BLaER1 treated with 17β-estradiol and CSF1 and Interleukin-3, amounts not matched to agents 10 nM and 100 nM (cell line): ENCODE results near the gene AKAP10.

Experiments used
- H3K27ac ChIP-seq, 11 experiments: shearing (Covaris generic); formaldehyde crosslinking; 2 replicates each; pipeline ENCODE4 v1.8.1; 2022
- H3K27me3 ChIP-seq, 11 experiments: shearing (Covaris generic); formaldehyde crosslinking; 2 replicates each; pipeline ENCODE4 v1.8.1; 2022
- H3K36me3 ChIP-seq, 11 experiments: shearing (Covaris generic); formaldehyde crosslinking; 2 replicates each; pipeline ENCODE4 v1.8.1; 2022
- H3K4me1 ChIP-seq, 10 experiments: shearing (Covaris generic); formaldehyde crosslinking; 2 replicates each; pipeline ENCODE4 v1.8.1; 2022
- H3K4me2 ChIP-seq, 11 experiments: shearing (Covaris generic); formaldehyde crosslinking; 2 replicates each; pipeline ENCODE4 v1.8.1; 2022
- H3K4me3 ChIP-seq, 10 experiments: shearing (Covaris generic); formaldehyde crosslinking; 2 replicates each; pipeline ENCODE4 v1.8.1; 2022
- H3K9ac ChIP-seq, 11 experiments: shearing (Covaris generic); formaldehyde crosslinking; 2 replicates each; pipeline ENCODE4 v1.8.1; 2022
- H3K9me3 ChIP-seq, 11 experiments: shearing (Covaris generic); formaldehyde crosslinking; replicated peaks in 1 of 11; 2 replicates each; pipeline ENCODE4 v1.8.1; 2022
- H4K20me1 ChIP-seq, 11 experiments: shearing (Covaris generic); formaldehyde crosslinking; 2 replicates each; pipeline ENCODE4 v1.8.1; 2022
- Cebpa-rat ChIP-seq, 11 experiments: shearing (Covaris generic); IDR thresholded peaks; 2 replicates each; pipeline ENCODE4 v1.8.1; 2022

Gene AKAP10

DNA sequence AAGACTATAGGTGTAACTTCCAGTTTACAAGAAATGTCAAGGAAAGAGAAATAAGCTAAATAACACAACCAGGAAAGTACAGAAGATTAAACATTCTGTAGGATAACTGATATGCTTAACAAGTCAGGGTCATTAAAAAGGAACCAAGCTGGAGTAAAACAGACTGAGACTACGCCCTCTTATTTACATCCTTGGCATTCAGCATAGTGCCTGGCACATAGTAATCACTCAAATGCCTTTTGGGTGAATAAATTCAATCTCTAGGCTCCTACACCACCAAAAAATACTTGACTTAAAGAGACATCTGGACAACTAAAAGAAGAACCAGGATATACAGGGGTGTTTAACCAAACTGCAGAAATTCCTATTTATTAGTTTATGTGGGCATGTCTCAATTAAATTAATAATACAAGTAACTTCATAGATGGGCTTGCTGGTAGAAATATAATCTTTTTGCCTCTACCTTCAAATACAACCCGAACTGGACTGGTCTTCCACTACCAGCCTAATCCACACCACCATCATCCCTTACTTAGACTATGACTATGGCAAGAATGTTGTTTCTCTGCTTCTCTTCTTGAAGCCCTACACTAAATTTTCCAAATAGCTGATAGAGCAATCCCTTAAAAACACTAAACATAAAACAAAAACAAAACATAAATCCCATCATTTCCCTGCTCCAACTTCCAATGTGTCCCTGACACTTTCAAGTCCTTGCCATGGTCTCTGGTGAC lies 62.2 kb downstream of the AKAP10 start:
- Histone ChIP-seq H3K27ac (no peak overlapping the region), H3K9me3 (no peaks in the 10 kb centered on the region), H4K20me1 (peaks cover 0 to 48% (median 5%) of the 10 kb centered on the region in 11 experiments; a peak in 8 of 22 replicates), H3K4me2 (no peak overlapping the region), H3K27me3 (no peaks in the 10 kb centered on the region), H3K4me1 (no peaks in the 10 kb centered on the region), H3K9ac (no peak overlapping the region), H3K36me3 (peaks cover 95 to 100% (median 98%) of the 10 kb centered on the region in 11 experiments), H3K4me3 (no peak overlapping the region)
- TF ChIP-seq Cebpa-rat (IDR thresholded peaks at IDR 0.05) = no peak

GRCh38 chr17:19911033-19911432 lies 66.6 kb downstream of the AKAP10 start:
- Histone ChIP-seq H3K4me2 (no peak overlapping the region), H3K36me3 (peaks cover 99 to 100% (median 100%) of the 10 kb centered on the region in 11 experiments), H3K4me3 (no peak overlapping the region), H3K4me1 (peaks cover 0 to 16% (median 0%) of the 10 kb centered on the region in 10 experiments; a peak in 6 of 20 replicates), H3K9me3 (no peaks in the 10 kb centered on the region), H3K27ac (no peak overlapping the region), H3K27me3 (no peaks in the 10 kb centered on the region), H4K20me1 (peaks cover 0 to 42% (median 4%) of the 10 kb centered on the region in 11 experiments; a peak in 7 of 22 replicates), H3K9ac (no peak overlapping the region)
- TF ChIP-seq Cebpa-rat (IDR thresholded peaks at IDR 0.05) = no peak

DNA sequence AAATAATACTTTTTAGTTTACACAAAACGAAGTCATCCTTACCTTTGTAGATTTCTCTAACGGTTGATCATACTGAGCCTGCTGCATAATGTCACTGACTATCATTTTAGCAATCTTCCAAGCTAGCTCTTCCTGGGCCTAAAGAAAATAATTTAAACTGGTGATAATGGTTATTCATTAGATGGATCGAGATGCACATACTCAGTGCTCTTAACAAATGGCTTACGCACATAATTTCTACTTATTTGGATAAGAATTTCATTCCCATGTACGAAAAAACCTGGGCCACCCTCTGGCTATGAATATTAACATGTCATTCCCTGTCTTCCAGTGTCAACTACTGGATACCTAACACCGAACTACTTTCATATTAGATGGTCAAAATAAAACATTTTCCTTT lies 68.5 kb downstream of the AKAP10 start:
- peaks cover 0 to 28% (median 0%) of the 10 kb centered on the region in 11 experiments; a peak in 6 of 22 replicates for H4K20me1 ChIP-seq
- H3K27me3 ChIP-seq = no peaks in the 10 kb centered on the region
- H3K4me2 ChIP-seq = no peak overlapping the region
- no peak overlapping the region for H3K4me3 ChIP-seq
- no peak overlapping the region for H3K27ac ChIP-seq
- TF ChIP-seq Cebpa-rat (IDR thresholded peaks at IDR 0.05) = no peak
- H3K4me1 ChIP-seq = peaks cover 0 to 35% (median 0%) of the 10 kb centered on the region in 10 experiments; a peak in 7 of 20 replicates
- H3K9ac ChIP-seq = no peak overlapping the region
- H3K36me3 ChIP-seq = peaks cover 98 to 100% (median 100%) of the 10 kb centered on the region in 11 experiments
- no peaks in the 10 kb centered on the region for H3K9me3 ChIP-seq

DNA sequence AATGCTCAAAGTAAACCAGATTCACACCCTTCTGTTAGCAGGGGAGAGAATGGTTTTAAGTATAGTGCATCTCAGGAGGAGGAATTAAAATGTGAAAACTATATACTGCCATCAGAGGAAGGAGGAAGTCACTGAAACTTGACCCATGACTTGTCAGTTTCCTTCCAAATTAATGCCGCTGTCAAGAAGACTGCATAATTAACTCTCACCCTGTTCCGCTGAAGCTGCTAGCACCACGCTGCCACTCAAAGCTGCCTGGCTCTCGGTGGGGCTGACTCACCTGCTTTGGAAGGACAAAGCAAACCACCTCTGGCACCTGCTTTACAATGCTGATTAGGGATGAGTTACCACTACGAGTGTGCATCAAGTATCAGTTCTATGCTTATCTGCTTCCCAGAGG lies 72.1 kb downstream of the AKAP10 start:
- TF ChIP-seq Cebpa-rat (IDR thresholded peaks at IDR 0.05) = no peak
- Histone ChIP-seq H3K4me1 (peaks cover 0 to 48% (median 0%) of the 10 kb centered on the region in 10 experiments; a peak in 7 of 20 replicates), H3K9ac (no peak overlapping the region; a peak in 2 of 22 replicates), H3K27me3 (no peaks in the 10 kb centered on the region), H3K27ac (peak overlapping the region in 1 of 11 experiments; percentile 45; a peak in 3 of 22 replicates), H3K4me3 (no peak overlapping the region), H3K36me3 (peaks cover 96 to 100% (median 99%) of the 10 kb centered on the region in 11 experiments), H4K20me1 (peaks cover 0 to 11% (median 0%) of the 10 kb centered on the region in 11 experiments; a peak in 5 of 22 replicates), H3K4me2 (peak overlapping the region in 3 of 11 experiments; percentile 43 to 81 (median 75); a peak in 6 of 22 replicates), H3K9me3 (no peaks in the 10 kb centered on the region)

GRCh38 chr17:19904924-19905323 lies 72.7 kb downstream of the AKAP10 start:
- no peaks in the 10 kb centered on the region for H3K27me3 ChIP-seq
- H3K9me3 ChIP-seq = no peaks in the 10 kb centered on the region
- TF ChIP-seq Cebpa-rat (IDR thresholded peaks at IDR 0.05) = no peak
- no peak overlapping the region for H3K9ac ChIP-seq
- H4K20me1 ChIP-seq = peaks cover 0 to 11% (median 0%) of the 10 kb centered on the region in 11 experiments; a peak in 4 of 22 replicates
- peaks cover 94 to 100% (median 98%) of the 10 kb centered on the region in 11 experiments for H3K36me3 ChIP-seq
- peaks cover 0 to 48% (median 0%) of the 10 kb centered on the region in 10 experiments; a peak in 7 of 20 replicates for H3K4me1 ChIP-seq
- H3K27ac ChIP-seq = peak overlapping the region in 1 of 11 experiments; percentile 45; a peak in 3 of 22 replicates
- H3K4me2 ChIP-seq = peak overlapping the region in 3 of 11 experiments; percentile 43 to 81 (median 75); a peak in 6 of 22 replicates
- no peak overlapping the region for H3K4me3 ChIP-seq

DNA sequence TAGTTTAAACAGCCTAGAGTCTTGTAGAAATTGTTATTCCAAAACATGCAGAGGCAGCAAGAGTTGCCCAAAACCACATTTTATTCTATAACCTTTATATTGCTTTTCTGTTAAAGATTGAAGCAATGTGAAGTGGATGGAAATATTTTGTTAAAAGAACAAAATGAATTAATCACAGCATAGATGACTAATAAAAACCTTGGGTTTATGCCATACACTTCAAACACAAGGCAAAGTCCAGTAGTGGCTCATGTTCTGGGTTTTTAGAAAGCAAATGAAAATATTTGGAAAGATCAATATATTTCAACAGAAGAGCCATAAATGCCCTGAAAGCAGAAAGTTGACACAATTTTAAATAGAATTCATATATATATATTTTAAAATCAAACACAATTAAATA lies 73.2 kb downstream of the AKAP10 start:
- Histone ChIP-seq H3K4me1 (peaks cover 0 to 48% (median 0%) of the 10 kb centered on the region in 10 experiments; a peak in 7 of 20 replicates), H3K36me3 (peaks cover 88 to 100% (median 97%) of the 10 kb centered on the region in 11 experiments)

DNA sequence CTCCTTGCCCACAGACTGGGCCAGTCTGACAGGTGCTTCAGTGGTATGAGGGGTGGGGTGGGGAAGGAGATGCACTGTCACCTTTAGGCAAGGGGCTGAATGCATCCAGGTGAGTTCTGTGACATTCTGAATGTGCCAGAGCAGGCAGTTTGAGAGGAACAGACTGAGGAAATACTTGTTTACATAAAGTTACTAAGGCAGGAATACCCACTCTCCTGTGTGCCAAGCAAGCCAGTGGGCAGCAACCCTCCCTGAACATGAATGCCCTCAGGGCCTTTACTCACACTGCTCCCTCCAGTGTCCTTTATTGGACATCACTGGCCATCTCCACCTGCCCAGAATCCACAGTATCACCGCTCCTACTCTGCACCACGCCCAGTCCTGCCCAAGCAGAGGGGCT lies 76.8 kb downstream of the AKAP10 start:
- Histone ChIP-seq H3K4me1 (peaks cover 0 to 35% (median 0%) of the 10 kb centered on the region in 10 experiments; a peak in 7 of 20 replicates), H3K9ac (no peak overlapping the region), H3K27me3 (no peaks in the 10 kb centered on the region), H3K27ac (no peak overlapping the region), H3K4me2 (no peak overlapping the region), H3K9me3 (no peaks in the 10 kb centered on the region), H3K4me3 (no peak overlapping the region), H3K36me3 (peaks cover 52 to 65% (median 61%) of the 10 kb centered on the region in 11 experiments), H4K20me1 (peaks cover 0 to 5% (median 0%) of the 10 kb centered on the region in 11 experiments; a peak in 2 of 22 replicates)
- no peak for TF ChIP-seq Cebpa-rat (IDR thresholded peaks at IDR 0.05)

More for the DNA sequence above, 73.2 kb downstream of the AKAP10 start:
- H3K4me3 ChIP-seq = no peak overlapping the region
- no peak overlapping the region for H3K27ac ChIP-seq
- peak overlapping the region in 2 of 11 experiments; percentile 5 to 81; a peak in 3 of 22 replicates for H3K4me2 ChIP-seq
- no peak for TF ChIP-seq Cebpa-rat (IDR thresholded peaks at IDR 0.05)
- H4K20me1 ChIP-seq = peaks cover 0 to 11% (median 0%) of the 10 kb centered on the region in 11 experiments; a peak in 4 of 22 replicates
- no peaks in the 10 kb centered on the region for H3K9me3 ChIP-seq
- no peaks in the 10 kb centered on the region for H3K27me3 ChIP-seq
- no peak overlapping the region for H3K9ac ChIP-seq

GRCh38 chr17:19897903-19898302 lies 79.7 kb downstream of the AKAP10 start:
- no peak for TF ChIP-seq Cebpa-rat (IDR thresholded peaks at IDR 0.05)
- peaks cover 23 to 36% (median 32%) of the 10 kb centered on the region in 11 experiments for H3K36me3 ChIP-seq
- no peaks in the 10 kb centered on the region for H3K27me3 ChIP-seq
- H3K27ac ChIP-seq = no peak overlapping the region
- no peaks in the 10 kb centered on the region for H4K20me1 ChIP-seq
- H3K9ac ChIP-seq = no peak overlapping the region
- H3K9me3 ChIP-seq = no peaks in the 10 kb centered on the region
- peaks cover 0 to 6% (median 0%) of the 10 kb centered on the region in 10 experiments; a peak in 4 of 20 replicates for H3K4me1 ChIP-seq
- H3K4me2 ChIP-seq = no peak overlapping the region
- H3K4me3 ChIP-seq = no peak overlapping the region

DNA sequence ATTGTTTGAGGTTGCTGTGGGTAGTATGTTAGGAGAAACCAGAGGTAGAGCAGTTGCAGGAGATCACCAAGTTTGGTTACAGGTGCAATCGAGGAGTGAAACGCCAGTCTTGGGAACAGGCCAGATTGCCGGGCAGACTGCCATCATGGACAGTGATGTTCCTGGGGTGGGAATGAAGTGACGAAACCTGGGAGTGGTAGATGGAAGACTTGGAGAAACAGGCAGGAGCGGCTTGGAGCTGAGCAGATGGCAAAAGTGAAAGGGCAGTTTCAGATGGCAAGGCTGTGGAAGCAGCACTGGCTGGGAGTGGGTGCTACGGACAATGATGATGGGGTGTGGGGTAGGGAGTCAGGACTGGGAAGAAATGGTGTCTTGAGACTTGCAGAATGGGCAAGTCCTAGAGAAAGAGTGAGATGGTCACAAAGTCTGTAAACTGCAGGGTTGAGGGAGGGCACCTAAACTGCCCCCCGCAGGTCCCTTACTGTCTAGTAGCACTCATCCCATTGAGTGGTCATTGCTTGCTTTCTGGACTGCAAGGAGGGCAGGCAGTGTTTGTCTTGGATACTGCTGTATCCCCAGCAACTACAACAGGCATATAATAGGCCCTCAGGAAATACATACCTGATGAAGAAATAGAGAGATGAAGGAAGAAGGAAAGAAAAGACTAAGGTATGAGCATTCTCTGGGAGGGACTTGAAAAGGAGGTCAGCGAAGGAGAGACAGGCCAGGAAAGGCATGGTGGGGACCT lies 80.4 kb downstream of the AKAP10 start:
- no peaks in the 10 kb centered on the region for H4K20me1 ChIP-seq
- no peaks in the 10 kb centered on the region for H3K27me3 ChIP-seq
- no peak for TF ChIP-seq Cebpa-rat (IDR thresholded peaks at IDR 0.05)
- no peak overlapping the region for H3K9ac ChIP-seq
- no peak overlapping the region for H3K4me3 ChIP-seq
- peaks cover 17 to 29% (median 26%) of the 10 kb centered on the region in 11 experiments for H3K36me3 ChIP-seq
- no peak overlapping the region for H3K27ac ChIP-seq
- H3K9me3 ChIP-seq = no peaks in the 10 kb centered on the region
- no peak overlapping the region for H3K4me2 ChIP-seq
- H3K4me1 ChIP-seq = peaks cover 0 to 4% (median 0%) of the 10 kb centered on the region in 10 experiments; a peak in 2 of 20 replicates
